HG03565 (cell line): Measurements from ENCODE around the gene CCDC51.
"Not testable (repeated sequence)": the region's sequence is repeated elsewhere in the genome, so short reads cannot be mapped to it uniquely, and the experiment has no call there.

Experiments used
- ATAC-seq: cut with Tn5 transposase; IDR thresholded peaks from one replicate; pipeline ENCODE4 v1.9.1; 2021; ENCODE audit warnings: mild to moderate bottlenecking, moderate library complexity; ENCODE audit not compliant: unreplicated experiment

The CCDC51 gene

DNA sequence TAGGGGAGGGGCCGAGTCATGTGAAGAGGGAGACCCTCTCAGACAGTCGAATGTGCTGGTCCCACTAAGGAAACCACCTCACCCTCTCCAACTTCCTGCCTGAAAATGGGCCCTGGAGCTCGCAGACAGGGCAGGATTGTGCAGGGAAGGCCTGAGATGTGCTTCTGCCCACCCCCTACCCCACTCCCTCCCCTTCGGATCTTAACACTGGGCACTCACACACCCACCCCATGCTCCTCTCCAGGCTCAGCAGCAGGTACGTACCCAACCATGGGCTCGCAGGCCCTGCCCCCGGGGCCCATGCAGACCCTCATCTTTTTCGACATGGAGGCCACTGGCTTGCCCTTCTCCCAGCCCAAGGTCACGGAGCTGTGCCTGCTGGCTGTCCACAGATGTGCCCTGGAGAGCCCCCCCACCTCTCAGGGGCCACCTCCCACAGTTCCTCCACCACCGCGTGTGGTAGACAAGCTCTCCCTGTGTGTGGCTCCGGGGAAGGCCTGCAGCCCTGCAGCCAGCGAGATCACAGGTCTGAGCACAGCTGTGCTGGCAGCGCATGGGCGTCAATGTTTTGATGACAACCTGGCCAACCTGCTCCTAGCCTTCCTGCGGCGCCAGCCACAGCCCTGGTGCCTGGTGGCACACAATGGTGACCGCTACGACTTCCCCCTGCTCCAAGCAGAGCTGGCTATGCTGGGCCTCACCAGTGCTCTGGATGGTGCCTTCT is 26.6 kb upstream of the CCDC51 start:
- no peak for ATAC-seq

DNA sequence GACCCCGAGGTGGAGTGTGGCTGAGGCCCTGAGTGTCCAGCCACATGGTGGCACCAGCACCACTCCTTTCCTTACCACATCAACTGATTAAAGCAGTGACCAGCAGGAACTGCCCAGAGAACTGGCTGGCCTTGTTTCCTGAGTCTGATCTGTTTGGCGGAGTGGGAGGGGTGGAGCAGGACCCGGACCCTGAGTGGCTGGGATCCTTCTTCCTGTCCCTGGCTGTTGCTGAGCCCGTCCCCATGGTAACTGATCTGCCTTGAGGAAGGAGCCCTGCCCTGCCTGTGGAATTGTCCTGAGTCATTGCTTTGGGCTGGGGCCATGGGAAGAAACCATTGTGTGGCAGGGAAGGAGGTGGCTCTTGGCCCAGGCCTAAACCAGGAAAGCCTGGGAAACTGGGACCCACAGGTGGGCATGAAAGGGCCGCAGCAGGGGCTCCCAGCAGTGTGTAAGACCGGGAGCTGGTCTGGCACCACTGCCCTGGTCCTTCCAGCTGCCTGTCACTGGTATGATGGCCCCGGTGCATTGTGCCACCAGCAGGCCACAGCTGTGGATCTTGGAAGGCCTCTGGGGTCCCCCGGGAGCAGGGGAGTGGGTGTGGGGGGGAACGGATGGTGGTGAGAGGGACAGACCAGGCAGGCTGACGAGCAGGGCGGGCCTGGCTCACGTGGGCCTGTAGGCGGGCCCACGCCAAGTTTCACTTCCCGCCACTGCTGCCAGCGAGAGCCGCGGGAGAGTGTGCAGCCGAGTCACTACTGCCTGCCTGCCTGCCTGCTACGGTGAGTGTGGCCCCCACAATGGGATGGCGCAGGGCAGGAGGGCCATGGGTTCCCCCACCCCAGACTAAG is 25.8 kb upstream of the CCDC51 start:
- peak; percentile 46 for ATAC-seq

DNA sequence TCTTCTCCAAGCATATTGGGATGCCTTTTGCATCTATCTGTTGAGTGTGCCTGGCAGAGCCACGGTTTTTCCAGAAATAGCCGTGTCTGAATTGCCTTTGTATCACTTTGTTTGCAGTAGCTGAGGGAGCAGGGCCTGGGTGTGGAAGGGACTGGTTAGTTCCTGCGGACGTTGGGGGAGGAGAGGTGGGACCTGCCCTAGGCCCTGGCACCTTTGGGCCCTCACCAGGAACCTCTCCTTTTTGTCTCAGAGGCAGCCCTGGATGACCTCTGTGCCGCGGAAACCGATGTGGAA is 25.3 kb upstream of the CCDC51 start:
- ATAC-seq, result no peak

DNA sequence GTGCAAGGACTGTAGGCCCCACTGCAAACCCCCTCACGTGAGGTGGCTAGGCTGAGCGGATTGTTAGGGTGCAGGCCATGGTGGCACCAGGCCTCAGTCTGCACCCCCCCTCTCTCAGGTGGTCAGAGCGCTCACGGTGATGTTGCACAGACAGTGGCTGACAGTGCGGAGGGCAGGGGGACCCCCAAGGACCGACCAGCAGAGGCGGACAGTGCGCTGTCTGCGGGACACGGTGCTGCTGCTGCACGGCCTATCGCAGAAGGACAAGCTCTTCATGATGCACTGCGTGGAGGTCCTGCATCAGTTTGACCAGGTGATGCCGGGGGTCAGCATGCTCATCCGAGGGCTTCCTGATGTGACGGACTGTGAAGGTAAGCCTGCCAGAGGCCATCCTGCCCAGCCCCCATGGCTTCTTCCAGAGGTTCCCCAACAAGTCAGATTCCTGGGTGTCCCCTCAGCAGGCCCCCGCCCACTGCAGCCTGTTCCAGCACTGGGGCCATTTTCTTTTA is 24.8 kb upstream of the CCDC51 start:
- ATAC-seq, result no peak

- no peak for ATAC-seq
Measured at GRCh38 chr3:48463703-48464102, 23.8 kb upstream of the CCDC51 start.

- ATAC-seq, result not testable (repeated sequence)
Measured at GRCh38 chr3:48461767-48462166, 21.8 kb upstream of the CCDC51 start.

GRCh38 chr3:48460517-48460902 is 20.6 kb upstream of the CCDC51 start:
- no peak for ATAC-seq

- no peak for ATAC-seq
Measured at GRCh38 chr3:48459773-48460516, 20.0 kb upstream of the CCDC51 start.

DNA sequence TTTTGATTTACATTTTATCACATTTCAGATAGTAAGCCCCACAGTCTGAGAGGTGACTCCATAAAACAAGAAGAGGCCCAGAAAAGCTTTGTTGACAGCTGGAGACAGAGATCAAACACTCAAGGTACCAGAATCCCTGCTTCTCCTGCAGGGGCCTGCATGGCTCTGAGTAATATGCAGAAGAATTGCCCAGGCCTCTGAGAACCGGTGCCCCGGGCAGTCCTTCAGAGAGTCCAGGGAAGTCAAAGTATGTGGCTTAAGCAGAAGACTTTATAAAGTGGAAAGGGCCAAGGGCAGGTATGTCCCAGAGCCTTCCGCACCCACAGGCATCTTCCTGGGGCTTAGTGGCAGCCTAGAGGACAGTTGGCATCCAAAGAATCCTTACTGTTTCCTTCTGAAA is 19.4 kb upstream of the CCDC51 start:
- no peak for ATAC-seq

GRCh38 chr3:48456456-48456855 is 16.5 kb upstream of the CCDC51 start:
- no peak for ATAC-seq

- no peak for ATAC-seq
Measured at GRCh38 chr3:48451270-48451669, 11.4 kb upstream of the CCDC51 start.

DNA sequence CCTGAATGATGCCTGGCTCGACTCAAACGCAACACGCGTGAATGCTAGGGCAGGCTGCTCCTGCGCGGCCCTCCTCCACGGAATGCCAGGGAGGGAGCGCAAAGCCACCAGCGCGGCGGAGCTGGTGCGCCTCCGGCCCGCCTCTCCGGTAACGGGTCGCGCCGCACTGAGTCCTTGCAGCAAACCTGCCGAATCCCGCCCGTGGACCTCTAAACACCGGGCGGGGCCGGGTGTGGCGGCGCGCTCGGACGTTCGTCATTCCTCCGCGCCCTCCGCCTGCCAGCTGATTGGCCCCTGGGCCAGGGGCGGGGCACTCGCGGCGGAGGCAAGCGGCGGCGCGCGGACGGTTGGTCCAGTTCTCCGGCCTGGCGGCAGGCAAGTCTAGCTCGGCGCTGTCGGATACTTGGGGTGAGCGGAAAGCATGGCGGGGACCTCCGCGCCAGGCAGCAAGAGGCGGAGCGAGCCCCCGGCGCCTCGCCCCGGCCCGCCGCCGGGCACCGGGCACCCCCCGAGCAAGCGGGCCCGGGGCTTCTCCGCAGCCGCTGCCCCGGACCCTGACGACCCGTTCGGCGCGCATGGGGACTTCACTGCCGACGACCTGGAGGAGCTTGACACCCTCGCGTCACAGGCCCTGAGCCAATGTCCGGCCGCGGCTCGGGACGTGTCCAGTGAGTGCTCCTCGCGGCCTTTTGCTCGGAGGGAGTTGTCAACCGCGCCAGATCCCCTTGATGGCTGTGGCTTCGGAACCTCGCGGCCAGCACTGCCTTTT is 6.7 kb upstream of the CCDC51 start, which contains the start of gene ATRIP:
Gene ATRIP (plus strand): TSS at position 313 of the 769 bp plus-strand sequence. CDS start 109 bp downstream, at position 422.
- ATAC-seq, result peak; percentile 81

DNA sequence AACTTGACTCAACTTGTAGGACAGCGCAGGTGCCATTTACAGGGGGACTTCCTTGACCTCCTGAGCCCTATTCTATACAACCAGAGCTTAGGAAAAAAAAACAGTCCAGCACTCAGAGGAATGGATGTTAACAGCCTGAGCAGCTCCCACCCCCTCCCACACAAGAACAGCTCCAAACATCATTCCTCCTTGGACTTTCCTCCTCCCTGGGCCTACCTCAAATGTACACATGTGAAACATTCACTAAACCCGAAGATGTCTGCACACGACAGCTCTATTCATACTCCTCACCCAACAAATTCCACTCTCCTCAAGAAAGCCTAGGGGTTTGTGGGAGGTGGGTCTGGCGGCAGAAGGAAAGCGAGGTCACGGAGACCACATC is 6.1 kb upstream of the CCDC51 start:
- no peak for ATAC-seq

- ATAC-seq, result no peak
Measured at GRCh38 chr3:48445277-48445882, 5.5 kb upstream of the CCDC51 start.

DNA sequence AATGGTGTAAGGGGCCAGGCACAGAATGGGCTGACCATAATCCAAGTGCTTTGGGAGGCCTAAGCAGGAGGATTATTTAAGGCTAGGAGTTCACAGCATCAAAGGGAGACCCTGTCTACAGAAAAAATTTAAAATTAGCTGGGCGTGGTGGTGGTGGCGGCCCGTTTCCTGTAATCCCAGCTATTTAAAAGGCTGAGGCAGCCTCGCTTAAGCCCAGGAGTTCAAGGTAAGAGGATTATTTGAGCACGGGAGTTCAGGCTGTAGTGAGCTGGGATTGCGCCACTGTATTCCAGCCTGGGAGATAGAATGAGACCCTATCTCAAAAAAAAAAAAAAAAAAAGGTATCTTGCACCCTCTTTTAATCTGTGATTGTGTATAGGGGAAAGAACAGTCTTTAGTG is 2.0 kb upstream of the CCDC51 start:
- no peak for ATAC-seq

- ATAC-seq, result no peak
Measured at GRCh38 chr3:48440590-48440958, 655 bp upstream of the CCDC51 start.

DNA sequence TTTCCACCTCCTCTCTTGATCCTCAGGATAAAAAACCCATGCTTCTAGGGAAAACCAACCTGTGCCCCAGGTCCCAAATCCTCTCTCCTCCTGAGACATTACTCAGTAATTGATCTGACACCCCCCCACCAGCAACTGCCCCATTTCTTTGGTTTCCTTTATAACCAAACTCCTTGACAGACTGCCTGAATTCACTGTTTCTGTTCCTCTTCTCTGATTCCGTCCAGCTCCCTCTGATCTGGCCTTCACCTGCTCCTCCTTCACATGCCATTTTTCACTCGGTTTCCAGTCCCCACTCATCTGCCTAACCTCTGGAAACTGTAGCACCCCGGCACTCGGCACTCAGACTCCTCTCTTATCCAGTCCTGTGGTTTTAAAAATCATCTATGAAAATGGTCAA is 2.1 kb downstream of the CCDC51 start:
- ATAC-seq, result no peak

DNA sequence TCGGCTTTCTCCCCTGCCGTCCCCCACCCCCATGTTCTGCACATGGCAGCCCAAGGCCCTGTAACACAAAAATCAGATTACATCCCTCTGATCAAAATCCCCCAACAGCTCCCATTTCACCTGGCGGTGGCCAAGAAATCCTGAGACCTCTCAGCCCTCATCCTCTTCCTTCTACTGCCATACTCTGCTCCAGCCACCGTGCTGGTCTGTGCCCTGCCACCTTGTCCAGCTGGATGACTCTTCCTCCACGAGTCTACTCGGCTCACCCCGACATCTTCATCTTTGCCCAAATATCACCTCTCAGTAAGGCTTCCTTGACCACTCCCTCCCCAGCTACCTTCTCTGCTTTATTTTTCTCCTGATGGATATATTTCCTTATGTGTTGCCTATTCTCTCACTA is 3.1 kb downstream of the CCDC51 start:
- ATAC-seq, result no peak

GRCh38 chr3:48436477-48436787 is 3.5 kb downstream of the CCDC51 start:
- no peak for ATAC-seq

- ATAC-seq, result no peak
Measured at GRCh38 chr3:48435774-48436476, 4.0 kb downstream of the CCDC51 start.
